Mesodermal cell (in vitro differentiated cells): ENCODE measurements around the gene HSFX3.

Experiments used
- H3K27ac ChIP-seq: 2 replicates; pipeline ENCODE4 v1.7.0; 2013; ENCODE audit warnings: mild to moderate bottlenecking, low read depth, low read length, moderate library complexity; ENCODE audit not compliant: severe bottlenecking
- H3K36me3 ChIP-seq: 2 replicates; pipeline ENCODE4 v1.7.1; 2013; ENCODE audit warnings: mild to moderate bottlenecking, low read length, moderate library complexity; ENCODE audit not compliant: control insufficient read depth, insufficient read depth
- H3K4me1 ChIP-seq: one replicate; pipeline ENCODE4 v1.7.1; 2013; ENCODE audit warnings: mild to moderate bottlenecking, low read length; ENCODE audit not compliant: insufficient read depth, control insufficient read depth, poor library complexity, severe bottlenecking
- H3K4me3 ChIP-seq: 2 replicates; pipeline ENCODE4 v1.7.0; 2013; ENCODE audit warnings: low read length, control low read depth, mild to moderate bottlenecking; ENCODE audit not compliant: insufficient read depth, poor library complexity, severe bottlenecking; ENCODE audit errors: extremely low read depth
- H3K9me3 ChIP-seq: 2 replicates; pipeline ENCODE4 v1.7.1; 2013; ENCODE audit warnings: mild to moderate bottlenecking, low read length, moderate library complexity; ENCODE audit not compliant: control insufficient read depth
- WGBS, 2 experiments: methylation state at CpG; one replicate each; pipeline ENCODE4 v1.1.5; 2013; ENCODE audit warnings: missing lambda C conversion rate in 2 of 2; ENCODE audit not compliant: insufficient coverage in 2 of 2; 5-methylcytosine and 5-hydroxymethylcytosine counted together

The HSFX3 gene

DNA sequence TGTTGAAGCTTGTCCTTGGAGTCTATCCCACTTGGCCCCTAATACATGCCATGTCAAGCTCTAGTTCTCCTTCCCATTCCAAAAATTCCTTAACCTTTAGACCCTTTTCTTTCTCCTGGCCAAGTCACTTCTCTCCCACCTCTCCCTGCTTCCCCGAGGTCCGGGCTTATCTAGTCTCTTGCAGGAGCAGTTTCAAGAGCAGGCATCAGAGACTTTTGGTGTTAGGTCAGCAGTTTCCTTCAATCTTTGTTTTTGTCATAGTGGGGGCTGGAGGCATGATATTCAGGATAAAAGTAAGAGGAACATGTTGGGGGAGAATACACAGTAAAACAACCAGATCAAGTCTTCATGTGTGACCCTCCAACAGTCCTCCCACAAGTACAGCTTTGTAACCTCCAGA lies 33.1 kb downstream of the HSFX3 start:
- no peak overlapping the region for H3K4me3 ChIP-seq
- WGBS, 2 experiments, result no CpG with 5 or more reads among the region's 2 CpGs

DNA sequence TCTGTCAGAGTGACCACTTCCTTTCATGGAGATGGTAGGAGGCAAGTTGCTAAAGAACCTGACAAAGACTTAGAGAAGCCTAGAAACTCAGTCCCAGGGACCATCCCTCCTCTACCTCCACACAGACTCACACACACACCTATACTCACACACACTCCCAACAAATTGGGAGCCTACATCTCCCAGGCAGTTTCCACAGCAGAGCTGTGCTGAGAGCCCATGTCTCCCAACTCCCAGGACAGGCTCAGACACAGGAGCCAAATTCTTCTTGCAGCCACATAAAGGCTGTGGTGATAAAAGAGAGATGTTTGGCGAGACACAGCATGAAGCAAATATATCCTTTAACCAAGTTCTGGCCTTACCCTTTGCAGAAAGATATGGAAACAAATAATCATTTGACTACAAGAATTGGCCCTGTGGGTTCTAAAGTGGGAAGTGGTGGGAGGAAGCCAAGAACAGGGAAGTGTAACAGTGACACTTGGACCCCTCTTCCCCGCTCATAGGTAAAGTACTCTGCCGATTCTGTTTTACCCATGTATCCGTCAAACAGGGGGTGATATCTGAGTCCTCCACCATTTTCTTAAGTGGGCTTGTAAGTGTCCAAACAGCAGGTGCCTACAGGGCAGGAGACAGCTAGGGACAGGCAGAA lies 33.6 kb downstream of the HSFX3 start:
- Histone ChIP-seq H3K36me3 (no peaks in the 10 kb centered on the region), H3K4me3 (no peak overlapping the region), H3K27ac (no peak overlapping the region), H3K9me3 (no peaks in the 10 kb centered on the region), H3K4me1 (peaks cover 7% of the 10 kb centered on the region)
- WGBS, 2 experiments, result no CpG with 5 or more reads among the region's 4 CpGs

More for the DNA sequence above, 33.1 kb downstream of the HSFX3 start:
- no peak overlapping the region for H3K27ac ChIP-seq
- H3K4me1 ChIP-seq, result peaks cover 7% of the 10 kb centered on the region
- H3K36me3 ChIP-seq, result no peaks in the 10 kb centered on the region
- no peaks in the 10 kb centered on the region for H3K9me3 ChIP-seq

DNA sequence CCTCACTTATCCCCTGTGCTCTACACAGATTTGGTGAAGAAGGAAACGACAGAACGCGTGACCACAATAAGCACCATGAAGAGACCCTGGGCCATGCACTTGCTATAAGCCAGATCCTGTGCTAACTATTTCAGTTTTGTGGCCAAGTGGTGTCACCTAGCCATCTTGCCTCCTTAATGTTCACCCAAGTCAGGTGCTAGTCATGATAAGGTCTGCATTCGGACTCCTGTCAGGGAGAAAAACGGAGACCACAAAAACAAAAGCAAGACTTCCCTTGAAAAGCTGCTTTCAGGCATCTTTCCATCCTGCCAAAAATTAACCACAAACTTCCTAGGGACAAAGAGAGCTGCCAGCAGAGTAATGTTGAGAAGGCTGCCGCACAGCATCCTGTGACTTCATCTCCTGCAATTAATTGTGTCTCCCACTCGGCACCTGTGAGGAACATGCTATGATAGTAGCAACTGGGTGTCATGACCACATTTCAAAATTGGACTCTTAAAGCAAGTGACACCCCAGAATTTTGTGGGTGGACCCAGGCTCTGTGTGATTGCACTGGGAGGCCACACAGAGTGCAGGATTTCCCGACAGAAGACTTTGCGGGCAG lies 35.8 kb downstream of the HSFX3 start:
- H3K4me3 ChIP-seq, result no peak overlapping the region
- 100% methylated on average over 5 of the region's 9 CpGs; no CpG with 5 or more reads in 1 of the 2 experiments for WGBS, 2 experiments
- peaks cover 10% of the 10 kb centered on the region for H3K4me1 ChIP-seq
- no peaks in the 10 kb centered on the region for H3K36me3 ChIP-seq
- no peaks in the 10 kb centered on the region for H3K9me3 ChIP-seq
- H3K27ac ChIP-seq, result no peak overlapping the region

DNA sequence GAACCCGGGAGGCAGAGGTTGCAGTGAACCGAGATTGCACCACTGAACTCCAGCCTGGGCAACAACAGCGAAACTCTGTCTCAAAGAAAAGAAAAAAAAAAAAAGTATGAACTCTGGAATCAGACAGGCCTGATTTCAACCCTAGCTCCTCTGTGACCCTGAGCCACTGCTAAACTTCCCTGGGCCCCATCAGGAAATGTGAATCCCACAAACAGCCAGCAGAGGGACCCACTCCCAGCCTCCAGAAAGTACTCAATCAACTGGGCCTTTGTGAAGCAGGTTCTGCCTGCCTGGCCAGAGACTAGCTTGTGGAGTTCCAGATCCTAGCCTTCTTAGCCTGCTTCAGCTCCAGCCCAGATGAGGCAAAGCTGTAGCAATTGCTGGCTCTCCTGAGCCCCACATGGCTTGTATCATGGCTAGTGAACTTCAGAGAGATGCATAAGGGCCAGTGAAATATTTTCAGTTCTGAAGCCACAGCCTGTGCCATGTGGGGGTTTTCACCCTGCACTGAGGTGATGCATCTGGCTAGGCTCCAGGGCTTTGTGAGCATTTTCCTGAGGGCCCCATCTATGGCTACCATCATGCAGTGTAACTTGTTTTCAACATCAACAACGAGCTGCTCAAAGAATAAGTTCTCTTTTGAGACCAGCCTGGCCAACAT lies 37.4 kb downstream of the HSFX3 start:
- WGBS, 2 experiments, result 61% methylated on average over 4 of the region's 4 CpGs; no CpG with 5 or more reads in 1 of the 2 experiments
- no peaks in the 10 kb centered on the region for H3K36me3 ChIP-seq
- peaks cover 10% of the 10 kb centered on the region for H3K4me1 ChIP-seq
- H3K9me3 ChIP-seq, result no peaks in the 10 kb centered on the region
- H3K27ac ChIP-seq, result no peak overlapping the region
- H3K4me3 ChIP-seq, result no peak overlapping the region

DNA sequence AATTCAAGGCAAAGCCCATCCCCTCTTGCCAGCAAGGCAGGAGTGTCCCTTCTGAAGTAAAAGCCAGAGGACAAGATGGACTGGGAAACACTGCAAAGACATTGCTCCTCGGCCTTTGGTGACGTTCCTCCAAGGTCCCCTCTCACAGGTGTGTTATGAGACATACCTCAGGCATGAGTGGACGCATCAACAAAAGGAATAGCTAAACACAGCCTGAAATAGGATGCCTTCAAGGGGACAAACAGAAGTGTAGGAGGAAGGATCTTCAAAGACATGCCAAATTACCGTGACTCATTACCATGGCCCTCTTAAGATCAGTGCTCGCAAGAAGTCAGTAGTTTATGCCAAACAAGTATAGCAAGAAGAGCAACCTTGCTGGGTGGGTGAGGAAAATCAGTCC lies 38.6 kb downstream of the HSFX3 start:
- Histone ChIP-seq H3K4me3 (no peak overlapping the region), H3K36me3 (no peaks in the 10 kb centered on the region), H3K4me1 (peaks cover 11% of the 10 kb centered on the region), H3K9me3 (no peaks in the 10 kb centered on the region), H3K27ac (no peak overlapping the region)
- WGBS, 2 experiments, result 17% methylated on average over 1 of the region's 5 CpGs; no CpG with 5 or more reads in 1 of the 2 experiments

DNA sequence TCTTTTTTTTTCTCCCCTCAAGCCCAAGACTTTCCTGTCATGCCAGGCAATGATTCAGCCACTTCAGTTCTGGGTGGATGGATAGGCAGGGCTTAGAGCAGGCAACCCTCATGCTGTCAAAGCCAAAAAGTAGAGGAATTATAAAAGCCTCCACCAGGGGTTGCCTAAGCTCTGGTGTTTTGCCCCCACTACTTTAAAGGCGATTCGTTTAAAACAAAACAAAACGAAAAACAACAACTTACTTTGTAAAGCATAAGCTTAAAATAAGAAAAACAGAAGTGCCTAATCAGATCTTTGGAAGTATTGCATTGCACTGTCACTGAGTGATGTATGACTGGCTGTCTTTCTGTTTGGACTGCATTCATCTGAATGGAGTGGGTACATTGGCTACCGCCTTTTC lies 39.3 kb downstream of the HSFX3 start:
- Histone ChIP-seq H3K4me3 (no peak overlapping the region), H3K9me3 (no peaks in the 10 kb centered on the region), H3K27ac (no peak overlapping the region), H3K36me3 (no peaks in the 10 kb centered on the region), H3K4me1 (peaks cover 11% of the 10 kb centered on the region)
- WGBS, 2 experiments, result no CpG with 5 or more reads among the region's 4 CpGs

DNA sequence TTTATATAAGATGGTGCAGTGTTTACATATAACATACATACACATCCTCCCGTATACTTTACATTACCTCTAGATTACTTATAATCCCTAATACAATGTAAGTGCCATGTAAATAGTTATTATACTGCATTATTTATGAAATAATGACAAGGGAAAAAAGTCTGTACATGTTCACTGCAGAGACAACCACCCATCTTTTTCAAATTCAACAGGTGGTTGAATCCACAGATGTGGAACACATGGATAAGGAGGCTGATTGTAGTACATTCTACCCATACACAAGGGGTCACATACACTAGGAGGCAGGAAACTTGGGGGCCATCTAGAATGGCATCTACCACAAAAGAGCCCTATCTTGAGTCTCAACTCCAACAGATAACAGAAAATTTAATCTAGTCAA lies 41.3 kb downstream of the HSFX3 start:
- peaks cover 14% of the 10 kb centered on the region for H3K4me1 ChIP-seq
- H3K4me3 ChIP-seq, result no peak overlapping the region
- H3K36me3 ChIP-seq, result no peaks in the 10 kb centered on the region
- no peak overlapping the region for H3K27ac ChIP-seq
- no CpG with 5 or more reads among the region's 1 CpG for WGBS, 2 experiments
- no peaks in the 10 kb centered on the region for H3K9me3 ChIP-seq

DNA sequence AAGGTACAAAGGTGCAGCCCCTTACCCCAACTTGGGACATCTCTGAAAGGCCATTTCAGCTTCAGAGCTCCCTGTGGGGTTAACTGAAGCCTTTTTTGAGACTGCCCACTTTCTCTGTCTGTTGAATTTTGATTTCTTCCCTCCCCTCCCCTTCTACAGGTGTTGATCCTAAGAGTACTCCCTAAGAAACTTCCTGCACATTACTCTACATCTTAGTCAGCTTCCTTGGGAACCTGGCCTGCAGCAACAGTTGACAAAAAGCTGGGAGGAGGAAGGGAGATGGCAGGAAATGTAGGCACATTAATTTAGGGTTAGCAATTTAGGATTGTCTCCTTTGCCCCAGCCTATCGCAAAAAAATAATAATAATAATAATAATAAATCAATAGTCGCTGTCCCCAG lies 43.4 kb downstream of the HSFX3 start:
- H3K27ac ChIP-seq, result no peak overlapping the region
- peaks cover 17% of the 10 kb centered on the region for H3K4me1 ChIP-seq
- no CpG with 5 or more reads among the region's 2 CpGs for WGBS, 2 experiments
- H3K9me3 ChIP-seq, result no peaks in the 10 kb centered on the region
- peaks cover 16% of the 10 kb centered on the region for H3K36me3 ChIP-seq
- H3K4me3 ChIP-seq, result no peak overlapping the region

DNA sequence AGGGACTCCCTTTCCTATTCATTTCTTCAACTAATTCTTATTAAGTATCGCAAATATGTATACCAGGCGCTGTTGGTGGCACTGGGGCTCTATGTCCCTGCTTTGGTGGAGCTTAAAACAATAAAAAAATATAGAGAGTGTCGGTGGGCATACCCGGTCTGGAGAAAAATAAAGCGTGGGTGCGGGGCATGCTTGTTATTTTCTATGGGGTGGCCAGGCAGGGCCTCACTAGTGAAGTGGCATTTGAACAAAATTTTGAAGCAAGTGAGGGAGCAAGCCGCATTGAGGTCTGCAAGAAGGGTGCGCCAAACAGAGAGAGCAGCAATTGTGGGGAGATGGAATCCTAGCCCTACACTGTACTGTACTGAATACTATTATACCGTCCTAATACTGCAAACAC lies 44.1 kb downstream of the HSFX3 start:
- Histone ChIP-seq H3K4me3 (no peak overlapping the region), H3K9me3 (no peaks in the 10 kb centered on the region), H3K36me3 (peaks cover 23% of the 10 kb centered on the region), H3K27ac (no peak overlapping the region), H3K4me1 (peaks cover 17% of the 10 kb centered on the region)
- 100% methylated on average over 1 of the region's 9 CpGs for WGBS, 2 experiments

DNA sequence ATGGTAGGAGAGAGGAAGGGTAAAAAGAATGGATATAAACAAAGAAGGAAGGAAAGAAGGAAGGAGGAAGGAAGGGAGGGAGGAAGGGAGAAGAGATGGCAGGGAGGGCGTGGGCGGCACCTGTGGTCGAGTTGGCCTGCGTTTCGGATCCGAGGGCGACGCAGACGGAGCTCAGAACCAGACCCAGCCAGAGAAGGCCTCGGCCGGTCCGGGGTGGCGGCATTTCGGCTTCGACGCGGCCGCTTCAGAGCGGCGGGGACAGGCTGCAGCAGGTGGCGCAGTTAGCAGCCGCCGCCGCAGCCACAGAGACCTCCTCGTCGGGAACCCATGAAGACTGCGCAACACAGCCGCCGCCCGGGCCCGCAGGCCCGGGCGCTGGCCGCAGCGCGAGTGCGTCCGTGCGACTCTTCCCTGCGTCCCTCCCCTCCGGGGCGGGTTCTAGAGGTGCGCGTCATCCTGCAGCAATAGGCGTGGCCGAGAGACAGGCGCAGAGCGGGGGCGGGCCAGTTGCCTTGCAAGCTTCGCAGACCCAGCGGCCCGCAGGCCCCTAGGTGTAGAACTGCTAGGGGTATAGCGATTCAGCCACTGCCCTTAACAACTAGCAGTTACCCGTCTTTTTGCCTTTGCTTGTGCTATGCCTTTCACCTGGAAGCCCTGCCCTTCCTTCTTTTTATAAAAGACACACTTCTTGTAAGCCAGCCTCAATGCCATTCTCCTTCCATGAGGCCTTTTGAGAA lies 44.6 kb downstream of the HSFX3 start, which contains the start of gene IDS:
Gene IDS (minus strand): TSS at position 392 of the 737 bp plus-strand sequence. CDS start 169 bp downstream, at position 223.
- 0% methylated on average over 1 to 9 of the region's 54 CpGs for WGBS, 2 experiments
- Histone ChIP-seq H3K36me3 (peaks cover 29% of the 10 kb centered on the region), H3K4me1 (peaks cover 17% of the 10 kb centered on the region), H3K27ac (peak within 1 kb of the TSS; percentile 90), H3K9me3 (no peaks in the 10 kb centered on the region), H3K4me3 (peak within 1 kb of the TSS; percentile 52)
